Choroid plexus epithelial cell (primary cell): ENCODE results near the gene TANGO6.
A peak's percentile ranks its signal among the peaks of the same experiment; 100 is the strongest.
"Not testable (repeated sequence)": the region's sequence is repeated elsewhere in the genome, so short reads cannot be mapped to it uniquely, and the experiment has no call there.

Experiments used
- DNase-seq: peaks from one replicate; pipeline ENCODE4 v3.0.0-alpha.2; 2010; ENCODE audit warnings: low read depth
- H3K4me3 ChIP-seq: 2 replicates; pipeline ENCODE4 v1.5.1; 2011; ENCODE audit warnings: low read depth, mild to moderate bottlenecking, control low read depth, low read length, moderate library complexity
- TF ChIP-seq, protein P1 (sequence below): conservative IDR thresholded peaks from 2 replicates; pipeline ENCODE4 v1.5.1; 2011; ENCODE audit warnings: low read depth, mild to moderate bottlenecking, control low read depth, inconsistent platforms, low read length, moderate library complexity

Gene TANGO6

GRCh38 chr16:69120096-69120664, 276.8 kb downstream of the TANGO6 start:
- TF ChIP-seq, protein P1, sequence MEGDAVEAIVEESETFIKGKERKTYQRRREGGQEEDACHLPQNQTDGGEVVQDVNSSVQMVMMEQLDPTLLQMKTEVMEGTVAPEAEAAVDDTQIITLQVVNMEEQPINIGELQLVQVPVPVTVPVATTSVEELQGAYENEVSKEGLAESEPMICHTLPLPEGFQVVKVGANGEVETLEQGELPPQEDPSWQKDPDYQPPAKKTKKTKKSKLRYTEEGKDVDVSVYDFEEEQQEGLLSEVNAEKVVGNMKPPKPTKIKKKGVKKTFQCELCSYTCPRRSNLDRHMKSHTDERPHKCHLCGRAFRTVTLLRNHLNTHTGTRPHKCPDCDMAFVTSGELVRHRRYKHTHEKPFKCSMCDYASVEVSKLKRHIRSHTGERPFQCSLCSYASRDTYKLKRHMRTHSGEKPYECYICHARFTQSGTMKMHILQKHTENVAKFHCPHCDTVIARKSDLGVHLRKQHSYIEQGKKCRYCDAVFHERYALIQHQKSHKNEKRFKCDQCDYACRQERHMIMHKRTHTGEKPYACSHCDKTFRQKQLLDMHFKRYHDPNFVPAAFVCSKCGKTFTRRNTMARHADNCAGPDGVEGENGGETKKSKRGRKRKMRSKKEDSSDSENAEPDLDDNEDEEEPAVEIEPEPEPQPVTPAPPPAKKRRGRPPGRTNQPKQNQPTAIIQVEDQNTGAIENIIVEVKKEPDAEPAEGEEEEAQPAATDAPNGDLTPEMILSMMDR, result no peak
- no peak overlapping the region for H3K4me3 ChIP-seq

DNA sequence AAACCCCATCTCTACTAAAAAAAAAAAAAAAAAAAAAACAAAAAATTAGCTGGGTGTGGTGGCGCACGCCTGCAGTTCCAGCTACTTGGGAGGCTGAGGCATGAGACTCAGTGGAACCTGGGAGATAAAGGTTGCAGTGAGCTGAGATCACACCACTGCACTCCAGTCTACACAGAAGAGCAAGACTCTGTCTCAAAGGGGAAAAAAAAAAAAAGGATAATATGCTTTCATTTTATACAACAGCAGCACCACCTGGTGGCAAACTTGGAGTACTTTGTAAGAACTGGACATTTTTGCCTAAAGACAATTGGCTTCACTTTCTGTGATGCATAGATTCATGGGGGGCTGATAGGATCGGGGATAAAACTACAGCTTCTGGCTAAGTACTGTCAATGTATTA, 280.6 kb downstream of the TANGO6 start:
- DNase-seq, result peak; percentile 86
- TF ChIP-seq, protein P1, result peak; percentile 70
- no peak overlapping the region for H3K4me3 ChIP-seq

More at GRCh38 chr16:69120096-69120664, 276.8 kb downstream of the TANGO6 start:
- DNase-seq, result no peak

DNA sequence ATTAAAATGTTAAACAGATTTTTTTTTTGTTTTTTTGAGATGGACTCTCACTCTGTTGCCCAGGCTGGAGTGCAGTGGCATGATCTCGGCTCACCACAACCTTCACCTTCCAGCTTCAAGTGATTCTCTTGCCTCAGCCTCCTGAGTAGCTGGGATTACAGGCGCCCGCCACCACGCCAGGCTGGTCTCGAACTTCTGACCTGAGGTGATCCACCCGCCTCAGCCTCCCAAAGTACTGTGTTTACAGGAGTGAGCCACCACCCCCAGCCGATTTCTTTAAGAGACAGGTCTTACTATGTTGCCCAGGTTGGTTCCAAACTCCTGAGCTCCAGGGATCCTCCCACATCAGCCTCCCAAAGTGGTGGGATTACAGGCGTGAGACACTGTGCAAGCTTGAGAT, 281.1 kb downstream of the TANGO6 start:
- not testable (repeated sequence) for H3K4me3 ChIP-seq, DNase-seq

DNA sequence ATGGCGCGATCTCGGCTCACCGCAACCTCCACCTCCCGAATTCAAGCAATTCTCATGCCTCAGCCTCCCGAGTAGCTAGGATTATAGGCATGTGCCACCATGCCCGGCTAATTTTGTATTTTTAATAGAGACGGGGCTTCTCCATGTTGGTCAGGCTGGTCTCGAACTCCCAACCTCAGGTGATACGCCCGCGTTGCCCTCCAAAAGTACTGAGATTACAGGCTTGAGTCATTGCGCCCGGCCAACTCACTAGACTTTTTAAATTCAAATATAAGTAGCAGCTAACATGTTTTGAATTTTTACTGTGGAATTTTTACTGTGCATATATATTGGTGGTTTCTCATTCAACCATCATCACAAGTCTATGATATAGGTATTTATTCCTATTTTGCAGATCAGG, 281.6 kb downstream of the TANGO6 start:
- not testable (repeated sequence) for DNase-seq, H3K4me3 ChIP-seq

- no peak for DNase-seq
- TF ChIP-seq, protein P1, result no peak
- no peak overlapping the region for H3K4me3 ChIP-seq
Observed at GRCh38 chr16:69126221-69126620, 282.9 kb downstream of the TANGO6 start.

GRCh38 chr16:69126801-69127200, 283.5 kb downstream of the TANGO6 start:
- not testable (repeated sequence) for H3K4me3 ChIP-seq, DNase-seq

DNA sequence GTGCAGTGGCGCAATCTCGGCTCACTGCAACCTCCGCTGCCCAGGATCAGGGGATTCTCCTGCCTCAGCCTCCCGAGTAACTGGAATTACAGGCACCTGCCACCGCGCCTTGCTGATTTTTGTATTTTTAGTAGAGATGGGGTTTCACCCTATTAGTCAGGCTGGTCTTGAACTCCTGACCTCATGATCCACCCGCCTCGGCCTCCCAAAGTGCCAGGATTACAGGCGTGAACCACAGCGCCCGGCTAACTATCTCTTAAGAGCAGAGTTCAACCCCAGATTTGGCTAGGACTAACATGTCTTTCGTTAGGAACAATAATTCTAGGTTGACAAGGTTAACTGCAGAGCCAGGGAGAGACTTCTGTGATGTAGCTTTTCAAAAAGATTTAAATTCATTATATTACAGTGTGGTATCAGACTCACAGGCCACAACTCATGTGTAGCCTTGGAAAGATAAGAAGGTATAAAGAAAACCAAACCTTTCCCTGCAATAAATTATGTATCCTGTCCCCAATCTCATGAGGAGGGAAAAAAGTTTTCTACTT, 284.7 kb downstream of the TANGO6 start:
- DNase-seq, result no peak
- TF ChIP-seq, protein P1, result no peak
- no peak overlapping the region for H3K4me3 ChIP-seq

- TF ChIP-seq, protein P1, result no peak
- no peak overlapping the region for H3K4me3 ChIP-seq
- no peak for DNase-seq
Observed at GRCh38 chr16:69130461-69130860, 287.1 kb downstream of the TANGO6 start.
